Adrenal gland (tissue), 5 donors: Measurements from ENCODE around the gene TBCEL.

Source experiments
- POLR2A ChIP-seq, 2 donors: fragments of 450-650 bp; IDR thresholded peaks; one replicate each; pipeline ENCODE4 v1.6.1; 2017; ENCODE audit warnings: antibody characterized with exemption in 2 of 2, mild to moderate bottlenecking in 2 of 2, moderate library complexity in 1 of 2
- TF ChIP-seq, protein P1 (sequence below), 6 experiments: fragments of 450-650 bp in 4 of 6; fragments of 200-600 bp in 2 of 6; sonication (generic) in 1 of 6; IDR thresholded peaks; 1 replicate in 5 of 6; 2 replicates in 1 of 6; pipeline versions ENCODE4 v1.5.1 to v1.8.0; 2016 to 2021; ENCODE audit warnings: antibody characterized with exemption in 6 of 6, mild to moderate bottlenecking in 2 of 6, moderate library complexity in 1 of 6
- donor health status: DM: no; HTN: no; CAD: no.

DNA sequence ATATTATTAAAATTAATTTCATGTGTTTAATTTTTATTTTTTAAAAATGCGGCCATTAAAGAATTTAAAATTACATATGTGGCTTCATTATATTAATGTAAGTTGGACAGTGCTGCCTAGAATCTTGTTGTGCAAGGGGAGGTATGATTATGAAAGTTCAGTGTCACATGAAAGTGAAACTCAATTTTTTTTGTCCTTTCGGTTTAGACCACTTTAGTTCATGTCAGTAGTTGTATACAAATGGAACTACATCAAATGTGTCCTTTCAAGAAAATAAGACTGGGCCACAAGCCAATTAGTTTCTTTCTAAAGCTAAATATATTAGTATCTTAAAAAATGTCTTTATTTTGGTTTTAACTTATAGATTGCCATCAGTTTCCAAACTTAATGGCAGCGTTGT, 35.7 kb downstream of the TBCEL start:
- TF ChIP-seq, protein P1, sequence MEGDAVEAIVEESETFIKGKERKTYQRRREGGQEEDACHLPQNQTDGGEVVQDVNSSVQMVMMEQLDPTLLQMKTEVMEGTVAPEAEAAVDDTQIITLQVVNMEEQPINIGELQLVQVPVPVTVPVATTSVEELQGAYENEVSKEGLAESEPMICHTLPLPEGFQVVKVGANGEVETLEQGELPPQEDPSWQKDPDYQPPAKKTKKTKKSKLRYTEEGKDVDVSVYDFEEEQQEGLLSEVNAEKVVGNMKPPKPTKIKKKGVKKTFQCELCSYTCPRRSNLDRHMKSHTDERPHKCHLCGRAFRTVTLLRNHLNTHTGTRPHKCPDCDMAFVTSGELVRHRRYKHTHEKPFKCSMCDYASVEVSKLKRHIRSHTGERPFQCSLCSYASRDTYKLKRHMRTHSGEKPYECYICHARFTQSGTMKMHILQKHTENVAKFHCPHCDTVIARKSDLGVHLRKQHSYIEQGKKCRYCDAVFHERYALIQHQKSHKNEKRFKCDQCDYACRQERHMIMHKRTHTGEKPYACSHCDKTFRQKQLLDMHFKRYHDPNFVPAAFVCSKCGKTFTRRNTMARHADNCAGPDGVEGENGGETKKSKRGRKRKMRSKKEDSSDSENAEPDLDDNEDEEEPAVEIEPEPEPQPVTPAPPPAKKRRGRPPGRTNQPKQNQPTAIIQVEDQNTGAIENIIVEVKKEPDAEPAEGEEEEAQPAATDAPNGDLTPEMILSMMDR (IDR thresholded peaks at IDR 0.05), result no peak
- no peak for TF ChIP-seq POLR2A (IDR thresholded peaks at IDR 0.05)
